Endothelial cell of umbilical vein (primary cell): Measurements from ENCODE around the gene ABCF2. TPM values are rescaled to one million over a fixed set of nuclear protein-coding genes. Genes with fewer than 3 reads are reported as not detected.

Source experiments
- BruUV-seq: library from RNA; stranded (reverse); fragments of 400-500 nt; replicated peaks from 2 replicates; lab custom pipeline; 2021; lab: Mats Ljungman, UMichigan
- CTCF ChIA-PET: fragments of 300-600, 350-600 bp; sonication (Branson Sonifier 250); formaldehyde crosslinking; loops from one replicate; lab custom pipeline; 2021; ENCODE audit warnings: antibody characterized with exemption, inconsistent platforms; lab: Charles Lee
- POLR2A ChIA-PET: fragments of 300-600, 350-600 bp; sonication (Branson Sonifier 250); formaldehyde crosslinking; loops from one replicate; lab custom pipeline; 2021; ENCODE audit warnings: antibody characterized with exemption, inconsistent platforms; lab: Charles Lee
- DNase-seq: peaks from one replicate; pipeline ENCODE4 v3.0.0-alpha.2; 2011; ENCODE audit warnings: low read depth, low spot score
- FAIRE-seq: peaks from 2 replicates; lab custom pipeline; 2011; peaks lifted over from hg19 to GRCh38; lab: Jason Lieb, UNC
- H2AFZ ChIP-seq: 2 replicates; pipeline ENCODE4 v1.6.0; 2012; ENCODE audit warnings: low read depth, low read length, control low read depth, inconsistent platforms
- H3K27ac ChIP-seq: 2 replicates; pipeline ENCODE4 v1.5.1; 2011; ENCODE audit warnings: low read depth, mild to moderate bottlenecking, control low read depth, low read length, moderate library complexity; ENCODE audit not compliant: insufficient read depth
- H3K27me3 ChIP-seq, 2 experiments: 2 replicates each; pipeline versions ENCODE4 v1.6.0 to v1.6.1; 2011; ENCODE audit warnings: low read length in 2 of 2, mixed read lengths in 1 of 2; ENCODE audit not compliant: control insufficient read depth in 2 of 2, insufficient read depth in 2 of 2
- H3K36me3 ChIP-seq, 2 experiments: 2 replicates in 1 of 2; 3 replicates in 1 of 2; pipeline ENCODE4 v1.5.1; 2011; ENCODE audit warnings: low read length in 2 of 2, mild to moderate bottlenecking in 1 of 2, moderate library complexity in 1 of 2; ENCODE audit not compliant: control insufficient read depth in 2 of 2, insufficient read depth in 2 of 2; ENCODE audit errors: extremely low read depth in 1 of 2
- H3K4me1 ChIP-seq: 3 replicates; pipeline ENCODE4 v1.5.1; 2011; ENCODE audit warnings: mild to moderate bottlenecking, low read length; ENCODE audit not compliant: control insufficient read depth, insufficient read depth; ENCODE audit errors: extremely low read depth
- H3K4me2 ChIP-seq: 2 replicates; pipeline ENCODE4 v1.6.1; 2011; ENCODE audit warnings: low read length, control low read depth, mixed read lengths; ENCODE audit not compliant: insufficient read depth
- H3K4me3 ChIP-seq, 3 experiments: fragments of 200-600 bp in 1 of 3; sonication (generic), shearing (Covaris generic) in 1 of 3; replicated peaks in 1 of 3; 2 replicates each; pipeline ENCODE4 v1.5.1; 2011 to 2016; ENCODE audit warnings: control low read depth in 3 of 3, low read length in 3 of 3, mild to moderate bottlenecking in 2 of 3, inconsistent platforms in 1 of 3, low read depth in 1 of 3, moderate library complexity in 1 of 3; ENCODE audit not compliant: insufficient read depth in 1 of 3
- H3K79me2 ChIP-seq: 2 replicates; pipeline ENCODE4 v1.6.0; 2012; ENCODE audit warnings: low read length, inconsistent platforms; ENCODE audit not compliant: control insufficient read depth, insufficient read depth
- H3K9ac ChIP-seq: replicated peaks from 2 replicates; pipeline ENCODE3; 2011; ENCODE audit warnings: low read length, control low read depth; ENCODE audit not compliant: insufficient read depth; ENCODE audit errors: extremely low read depth
- H3K9me1 ChIP-seq: replicated peaks from 3 replicates; pipeline ENCODE4 v1.6.0; 2011; ENCODE audit warnings: mild to moderate bottlenecking, low read length; ENCODE audit not compliant: control insufficient read depth, insufficient read depth; ENCODE audit errors: extremely low read depth
- H3K9me3 ChIP-seq: replicated peaks from 2 replicates; pipeline ENCODE4 v1.5.1; 2012; ENCODE audit warnings: low read length, inconsistent platforms; ENCODE audit not compliant: control insufficient read depth, insufficient read depth
- H4K20me1 ChIP-seq: replicated peaks from 2 replicates; pipeline ENCODE3; 2011; ENCODE audit warnings: mild to moderate bottlenecking, low read length; ENCODE audit not compliant: control insufficient read depth, insufficient read depth; ENCODE audit errors: extremely low read depth
- EZH2 ChIP-seq: IDR thresholded peaks from 2 replicates; pipeline ENCODE4 v1.6.1; 2012; ENCODE audit warnings: borderline replicate concordance, low read depth, mild to moderate bottlenecking, moderate library complexity, low read length, inconsistent platforms; ENCODE audit not compliant: severe bottlenecking
- FOS ChIP-seq: IDR thresholded peaks from 2 replicates; pipeline ENCODE4 v1.6.1; 2011; ENCODE audit warnings: mild to moderate bottlenecking, low read length, moderate library complexity, borderline replicate concordance; ENCODE audit not compliant: insufficient read depth
- GATA2 ChIP-seq: IDR thresholded peaks from 2 replicates; pipeline ENCODE4 v1.7.0; 2011; ENCODE audit warnings: low read depth, mild to moderate bottlenecking, moderate library complexity, mixed read lengths, low read length; ENCODE audit not compliant: insufficient read length, insufficient read depth
- JUN ChIP-seq: IDR thresholded peaks from 2 replicates; pipeline ENCODE4 v1.6.1; 2011; ENCODE audit warnings: borderline replicate concordance, low read depth; ENCODE audit not compliant: insufficient read length, insufficient read depth
- MYC ChIP-seq: IDR thresholded peaks from one replicate; pipeline ENCODE4 v1.6.1; 2011; ENCODE audit warnings: mild to moderate bottlenecking, low read depth, low read length
- POLR2A ChIP-seq: IDR thresholded peaks from 2 replicates; pipeline ENCODE4 v1.6.1; 2012; ENCODE audit warnings: low read depth, mild to moderate bottlenecking, control low read depth, low read length
- POLR2AphosphoS5 ChIP-seq: IDR thresholded peaks from 2 replicates; pipeline ENCODE4 v1.6.1; 2012; ENCODE audit warnings: low read depth, mild to moderate bottlenecking, control low read depth, low read length, moderate library complexity; ENCODE audit not compliant: insufficient read depth
- dilution Hi-C: fragments of 300-500 bp; cut with MboI; formaldehyde crosslinking; loops from one replicate; pipeline ENCODE4 v1.15.0; 2019; ENCODE audit warnings: low sequenced_read_pairs; ENCODE audit not compliant: extremely low pct_ligation_motif_present
- intact Hi-C: fragments of 100-400 bp; cut with micrococcal nuclease; formaldehyde crosslinking; loops from one replicate; pipeline ENCODE4 v1.10.0; 2022
- polyA plus RNA-seq, 4 experiments: library from polyadenylated mRNA; depleted of rRNA in 3 of 4; stranded (reverse) in 3 of 4; unstranded in 1 of 4; fragments of >200 nt; gene quantifications; 2 replicates each; pipeline versions ENCODE4 v1.2.1 to v1.2.3, GENCODE V29; 2011 to 2012; ENCODE audit warnings: missing spikeins in 1 of 4
- total RNA-seq: library from RNA; stranded (reverse); gene quantifications from 2 replicates; pipeline ENCODE4 v1.2.3, GENCODE V29; 2021
- TF ChIP-seq, protein P1 (sequence below), 2 donors: IDR thresholded peaks; 1 replicate in 1 of 2; 2 replicates in 1 of 2; pipeline ENCODE4 v1.5.1; 2011; ENCODE audit warnings: low read length in 2 of 2, mild to moderate bottlenecking in 2 of 2, moderate library complexity in 2 of 2, control low read depth in 1 of 2, inconsistent platforms in 1 of 2, low read depth in 1 of 2; ENCODE audit not compliant: insufficient read depth in 1 of 2; ENCODE audit errors: extremely low read depth in 1 of 2
- TF ChIP-seq, protein P2 (sequence below): IDR thresholded peaks from 2 replicates; pipeline ENCODE4 v1.6.1; 2011; ENCODE audit not compliant: insufficient read depth, insufficient read length

The ABCF2 gene
- total and polyA plus RNA-seq, 2 donors (not counting 3 experiments of a cell fraction or from before 2014, with no cell fraction given) = 45.3 to 61.6 TPM

GRCh38 chr7:151243408-151244195 is 16.6 kb upstream of the ABCF2 start:
- H3K4me1 ChIP-seq = peaks cover 12% of the 10 kb centered on the region
- BruUV-seq = no TSS peak
- ChIA-PET POLR2A (no interaction called here), CTCF (interaction anchor here (0.6 to 3.0 kb wide), 34 partner anchors 9 to 281 kb away, joined by 3 to 58 read pairs (median 4); partner anchors contain the start of genes ABCF2 and CHPF2)
- no peak overlapping the region for H3K4me3 ChIP-seq
- H2AFZ ChIP-seq = no peak overlapping the region
- H3K36me3 ChIP-seq = peaks cover 0 to 7% of the 10 kb centered on the region in 2 experiments
- no peak for FAIRE-seq
- intact Hi-C loops = loop anchor here (1.0 to 2.0 kb wide), 4 partner anchors 10 to 119 kb away; partner anchors contain the start of gene ABCF2
- no peak for DNase-seq
- no peak overlapping the region for H3K9ac ChIP-seq
- H3K27ac ChIP-seq = no peak overlapping the region
- no peaks in the 10 kb centered on the region for H4K20me1 ChIP-seq
- dilution Hi-C loops = no loop called here
- no peak for TF ChIP-seq GATA2
- H3K27me3 ChIP-seq = peaks cover 0 to 6% of the 10 kb centered on the region in 2 experiments
- no peaks in the 10 kb centered on the region for H3K9me1 ChIP-seq
- H3K79me2 ChIP-seq = no peaks in the 10 kb centered on the region
- no peaks in the 10 kb centered on the region for H3K9me3 ChIP-seq
- no peak overlapping the region for H3K4me2 ChIP-seq

DNA sequence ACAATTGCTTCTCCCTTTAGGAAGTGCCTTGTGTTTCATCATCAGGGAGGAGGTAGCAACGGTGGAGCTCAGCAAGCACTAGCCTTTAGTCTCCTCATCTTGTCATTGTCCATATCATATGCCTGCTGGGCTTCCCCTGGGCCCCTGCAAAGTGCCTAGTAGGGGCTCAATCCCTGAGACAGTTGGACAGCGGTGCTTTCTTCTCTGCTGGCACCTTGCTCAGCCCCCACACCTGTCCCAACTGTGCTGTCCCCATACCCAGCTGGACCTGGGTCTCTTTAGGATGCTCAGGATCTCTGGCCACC is 16.0 kb upstream of the ABCF2 start:
- Histone ChIP-seq H3K4me3 (no peak overlapping the region), H3K9ac (no peak overlapping the region), H4K20me1 (no peaks in the 10 kb centered on the region), H3K27ac (no peak overlapping the region), H3K9me1 (no peaks in the 10 kb centered on the region), H2AFZ (no peak overlapping the region), H3K36me3 (peaks cover 0 to 9% of the 10 kb centered on the region in 2 experiments), H3K4me2 (no peak overlapping the region), H3K79me2 (no peaks in the 10 kb centered on the region), H3K4me1 (peaks cover 9% of the 10 kb centered on the region), H3K9me3 (no peaks in the 10 kb centered on the region), H3K27me3 (peaks cover 0 to 6% of the 10 kb centered on the region in 2 experiments)
- ChIA-PET POLR2A (no interaction called here), CTCF (interaction anchor here (1.2 to 3.0 kb wide), 5 partner anchors 9 to 254 kb away, joined by 3 to 58 read pairs (median 17); partner anchors contain the start of genes ABCF2 and CHPF2)
- no TSS peak for BruUV-seq
- dilution Hi-C loops (no loop called here), intact Hi-C loops (no loop called here)
- TF ChIP-seq GATA2 (no peak), JUN (no peak), POLR2A (no peak), MYC (no peak), FOS (no peak), EZH2 (no peak), POLR2AphosphoS5 (no peak)
- TF ChIP-seq, protein P1, sequence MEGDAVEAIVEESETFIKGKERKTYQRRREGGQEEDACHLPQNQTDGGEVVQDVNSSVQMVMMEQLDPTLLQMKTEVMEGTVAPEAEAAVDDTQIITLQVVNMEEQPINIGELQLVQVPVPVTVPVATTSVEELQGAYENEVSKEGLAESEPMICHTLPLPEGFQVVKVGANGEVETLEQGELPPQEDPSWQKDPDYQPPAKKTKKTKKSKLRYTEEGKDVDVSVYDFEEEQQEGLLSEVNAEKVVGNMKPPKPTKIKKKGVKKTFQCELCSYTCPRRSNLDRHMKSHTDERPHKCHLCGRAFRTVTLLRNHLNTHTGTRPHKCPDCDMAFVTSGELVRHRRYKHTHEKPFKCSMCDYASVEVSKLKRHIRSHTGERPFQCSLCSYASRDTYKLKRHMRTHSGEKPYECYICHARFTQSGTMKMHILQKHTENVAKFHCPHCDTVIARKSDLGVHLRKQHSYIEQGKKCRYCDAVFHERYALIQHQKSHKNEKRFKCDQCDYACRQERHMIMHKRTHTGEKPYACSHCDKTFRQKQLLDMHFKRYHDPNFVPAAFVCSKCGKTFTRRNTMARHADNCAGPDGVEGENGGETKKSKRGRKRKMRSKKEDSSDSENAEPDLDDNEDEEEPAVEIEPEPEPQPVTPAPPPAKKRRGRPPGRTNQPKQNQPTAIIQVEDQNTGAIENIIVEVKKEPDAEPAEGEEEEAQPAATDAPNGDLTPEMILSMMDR (IDR thresholded peaks at IDR 0.05; ENCODE audit: extremely low read depth in 1 of 2, insufficient read depth in 1 of 2, low read depth in 1 of 2, low read length in 2 of 2) = no peak
- TF ChIP-seq, protein P2, sequence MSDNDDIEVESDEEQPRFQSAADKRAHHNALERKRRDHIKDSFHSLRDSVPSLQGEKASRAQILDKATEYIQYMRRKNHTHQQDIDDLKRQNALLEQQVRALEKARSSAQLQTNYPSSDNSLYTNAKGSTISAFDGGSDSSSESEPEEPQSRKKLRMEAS = no peak
- no peak for DNase-seq
- FAIRE-seq = no peak
